Suprapubic skin (tissue), 4 donors: Measurements from ENCODE around the gene ABCC1. TPM values are rescaled to one million over a fixed set of nuclear protein-coding genes. Genes with fewer than 3 reads are reported as not detected.

Experiments used
- DNase-seq, 2 donors: peaks; one replicate each; pipeline ENCODE4 v3.0.0-alpha.2; 2019; ENCODE audit warnings: low spot score in 2 of 2
- H3K27ac ChIP-seq: fragments of 200-600 bp; sonication (generic); one replicate; pipeline ENCODE4 v1.5.1; 2019
- H3K27me3 ChIP-seq: fragments of 200-600 bp; sonication (generic); one replicate; pipeline ENCODE4 v1.5.1; 2019
- H3K36me3 ChIP-seq: fragments of 200-600 bp; sonication (generic); one replicate; pipeline ENCODE4 v1.5.1; 2019
- H3K4me1 ChIP-seq: fragments of 200-600 bp; sonication (generic); one replicate; pipeline ENCODE4 v1.5.1; 2019
- H3K4me3 ChIP-seq: fragments of 200-600 bp; sonication (generic); one replicate; pipeline ENCODE4 v1.5.1; 2019; ENCODE audit warnings: mild to moderate bottlenecking
- H3K9me3 ChIP-seq: fragments of 200-600 bp; sonication (generic); one replicate; pipeline ENCODE4 v1.5.1; 2019
- EP300 ChIP-seq: sonication (generic); formaldehyde crosslinking; IDR thresholded peaks from one replicate; pipeline ENCODE4 v1.6.1; 2017; ENCODE audit warnings: antibody characterized with exemption
- POLR2A ChIP-seq, 2 donors: fragments of 450-650 bp; IDR thresholded peaks; one replicate each; pipeline ENCODE4 v1.6.1; 2017; ENCODE audit warnings: antibody characterized with exemption in 2 of 2, mild to moderate bottlenecking in 2 of 2, moderate library complexity in 2 of 2
- POLR2AphosphoS5 ChIP-seq, 3 donors: sonication (generic); formaldehyde crosslinking; IDR thresholded peaks; one replicate each; pipeline ENCODE4 v1.6.1; 2017; ENCODE audit warnings: antibody characterized with exemption in 3 of 3
- WGBS: methylation state at CpG from one replicate; pipeline ENCODE4 v1.1.5; 2018; 5-methylcytosine and 5-hydroxymethylcytosine counted together
- total RNA-seq, 4 donors: library from RNA; depleted of rRNA; stranded (reverse); fragments of >200 nt; gene quantifications; one replicate each; pipeline ENCODE4 v1.1.0, GENCODE V29; 2016
- TF ChIP-seq, protein P1 (sequence below), 2 donors: fragments of 200-600 bp in 1 of 2; fragments of 450-650 bp in 1 of 2; sonication (generic) in 1 of 2; IDR thresholded peaks; one replicate each; pipeline ENCODE4 v1.5.1; 2016 to 2019; ENCODE audit warnings: antibody characterized with exemption in 2 of 2, mild to moderate bottlenecking in 1 of 2, moderate library complexity in 1 of 2

The ABCC1 gene
- total RNA-seq, 4 donors from 2014 or later: 22.1 to 37.4 (median 27.2) TPM

DNA sequence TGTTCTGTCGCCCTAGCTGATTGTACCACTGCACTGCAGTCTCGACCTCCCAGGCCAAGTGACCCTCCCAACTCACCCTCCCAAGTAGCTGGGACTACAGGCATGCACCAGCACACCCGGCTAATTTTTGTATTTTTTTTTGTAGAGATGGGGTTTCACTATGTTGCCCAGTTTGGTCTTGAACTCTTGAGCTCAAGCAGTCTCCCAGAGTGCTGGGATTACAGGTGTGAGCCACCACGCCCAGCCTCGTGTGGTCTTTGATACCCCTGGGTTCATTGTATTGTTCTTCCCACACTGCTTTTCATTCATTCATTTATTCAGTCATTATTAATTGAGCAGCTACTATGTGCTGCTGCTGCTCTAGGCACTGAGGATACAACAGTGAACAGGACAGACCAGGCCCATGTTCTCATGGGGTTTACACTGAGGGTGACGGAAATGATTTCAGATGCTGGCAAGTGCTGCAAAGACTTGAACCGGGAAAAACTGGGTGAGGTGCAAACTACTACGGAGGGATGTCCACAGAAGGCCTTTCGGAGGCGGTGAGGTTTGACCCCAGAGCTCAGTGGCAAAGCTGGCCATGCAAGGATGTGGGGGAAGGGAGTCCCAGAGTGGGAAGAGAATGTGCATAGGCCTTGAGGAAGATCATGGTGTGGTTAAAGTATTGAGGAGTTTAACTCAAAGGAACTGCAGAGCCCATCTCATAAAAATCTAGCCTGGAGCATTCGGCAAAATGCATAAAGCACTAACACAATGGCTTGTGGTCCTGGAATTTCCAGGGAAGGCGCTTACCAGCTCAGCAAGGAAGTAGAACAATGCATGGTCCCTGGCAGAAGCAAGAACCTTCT, 10.9 kb downstream of the ABCC1 start:
- H3K9me3 ChIP-seq: no peaks in the 10 kb centered on the region
- 86% methylated on average over 12 of the region's 12 CpGs for WGBS

DNA sequence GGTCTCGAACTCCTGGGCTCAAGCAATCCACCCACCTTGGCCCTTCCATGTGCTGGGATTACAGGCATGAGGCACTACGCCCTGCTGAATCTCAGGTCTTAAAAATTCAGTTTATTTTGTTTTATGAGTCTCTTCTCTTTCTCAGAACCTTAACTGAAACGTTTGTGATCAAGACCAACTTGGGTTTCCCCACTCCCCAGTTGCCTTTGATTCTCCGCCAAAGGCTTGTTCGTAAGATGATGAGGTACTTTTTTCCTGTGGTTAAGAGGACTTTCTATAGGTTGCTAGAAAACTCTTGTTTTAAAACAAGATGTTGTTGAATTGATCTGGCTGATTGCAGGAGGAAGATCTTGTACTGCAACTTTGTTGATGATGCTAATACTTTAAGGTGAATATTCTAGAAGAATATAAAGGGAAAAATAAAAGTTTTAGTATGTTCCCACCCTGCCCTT, 11.7 kb downstream of the ABCC1 start:
- no peak for TF ChIP-seq EP300
- TF ChIP-seq, protein P1, sequence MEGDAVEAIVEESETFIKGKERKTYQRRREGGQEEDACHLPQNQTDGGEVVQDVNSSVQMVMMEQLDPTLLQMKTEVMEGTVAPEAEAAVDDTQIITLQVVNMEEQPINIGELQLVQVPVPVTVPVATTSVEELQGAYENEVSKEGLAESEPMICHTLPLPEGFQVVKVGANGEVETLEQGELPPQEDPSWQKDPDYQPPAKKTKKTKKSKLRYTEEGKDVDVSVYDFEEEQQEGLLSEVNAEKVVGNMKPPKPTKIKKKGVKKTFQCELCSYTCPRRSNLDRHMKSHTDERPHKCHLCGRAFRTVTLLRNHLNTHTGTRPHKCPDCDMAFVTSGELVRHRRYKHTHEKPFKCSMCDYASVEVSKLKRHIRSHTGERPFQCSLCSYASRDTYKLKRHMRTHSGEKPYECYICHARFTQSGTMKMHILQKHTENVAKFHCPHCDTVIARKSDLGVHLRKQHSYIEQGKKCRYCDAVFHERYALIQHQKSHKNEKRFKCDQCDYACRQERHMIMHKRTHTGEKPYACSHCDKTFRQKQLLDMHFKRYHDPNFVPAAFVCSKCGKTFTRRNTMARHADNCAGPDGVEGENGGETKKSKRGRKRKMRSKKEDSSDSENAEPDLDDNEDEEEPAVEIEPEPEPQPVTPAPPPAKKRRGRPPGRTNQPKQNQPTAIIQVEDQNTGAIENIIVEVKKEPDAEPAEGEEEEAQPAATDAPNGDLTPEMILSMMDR (IDR thresholded peaks at IDR 0.05): no peak
- TF ChIP-seq POLR2AphosphoS5 (IDR thresholded peaks at IDR 0.05): no peak
- no peak for TF ChIP-seq POLR2A (IDR thresholded peaks at IDR 0.05)
- H3K4me1 ChIP-seq: peaks cover 23% of the 10 kb centered on the region
- no peak overlapping the region for H3K27ac ChIP-seq
- H3K4me3 ChIP-seq: no peak overlapping the region
- no peaks in the 10 kb centered on the region for H3K36me3 ChIP-seq
- H3K27me3 ChIP-seq: no peaks in the 10 kb centered on the region
- 44% methylated on average over 5 of the region's 5 CpGs for WGBS
- DNase-seq: no peak
- H3K9me3 ChIP-seq: no peaks in the 10 kb centered on the region

More for the DNA sequence above, 10.9 kb downstream of the ABCC1 start:
- Histone ChIP-seq H3K4me1 (peaks cover 23% of the 10 kb centered on the region), H3K36me3 (no peaks in the 10 kb centered on the region), H3K4me3 (no peak overlapping the region), H3K27ac (no peak overlapping the region), H3K27me3 (no peaks in the 10 kb centered on the region)
- DNase-seq: no peak
- no peak for TF ChIP-seq POLR2AphosphoS5 (IDR thresholded peaks at IDR 0.05)
- TF ChIP-seq EP300: no peak
- TF ChIP-seq POLR2A (IDR thresholded peaks at IDR 0.05): no peak
- TF ChIP-seq, protein P1 (IDR thresholded peaks at IDR 0.05): no peak

DNA sequence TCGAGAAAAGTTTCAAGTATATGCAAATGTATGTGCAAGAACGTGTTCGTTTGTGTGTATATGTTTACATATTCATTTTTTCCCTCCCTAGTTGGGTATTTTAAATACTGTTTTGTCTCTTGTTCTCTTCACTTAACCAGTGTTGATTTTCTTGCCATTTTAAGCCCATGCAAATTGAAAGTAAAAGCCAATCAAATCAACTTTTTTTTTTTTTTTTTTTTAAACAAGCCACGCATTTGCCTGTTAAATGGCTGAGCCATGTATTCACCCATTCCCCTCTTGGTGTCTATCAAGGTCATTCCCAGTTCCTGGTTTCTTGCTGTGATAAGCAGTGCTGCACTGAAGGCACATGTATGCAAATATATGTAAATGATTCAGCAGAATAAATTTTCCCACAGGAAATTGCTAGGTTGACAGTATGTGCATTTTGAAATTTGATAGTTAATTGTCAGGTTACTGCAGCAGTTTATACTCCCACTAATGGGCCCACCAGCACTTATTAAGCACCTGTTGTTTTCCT, 12.2 kb downstream of the ABCC1 start:
- H3K9me3 ChIP-seq: no peaks in the 10 kb centered on the region
- H3K36me3 ChIP-seq: no peaks in the 10 kb centered on the region
- DNase-seq: no peak
- H3K4me1 ChIP-seq: peaks cover 23% of the 10 kb centered on the region
- H3K27me3 ChIP-seq: no peaks in the 10 kb centered on the region
- WGBS: 69% methylated on average over 4 of the region's 4 CpGs
- TF ChIP-seq, protein P1 (IDR thresholded peaks at IDR 0.05): no peak
- TF ChIP-seq POLR2A (IDR thresholded peaks at IDR 0.05): no peak
- TF ChIP-seq POLR2AphosphoS5 (IDR thresholded peaks at IDR 0.05): no peak
- no peak for TF ChIP-seq EP300
- no peak overlapping the region for H3K27ac ChIP-seq
- no peak overlapping the region for H3K4me3 ChIP-seq

DNA sequence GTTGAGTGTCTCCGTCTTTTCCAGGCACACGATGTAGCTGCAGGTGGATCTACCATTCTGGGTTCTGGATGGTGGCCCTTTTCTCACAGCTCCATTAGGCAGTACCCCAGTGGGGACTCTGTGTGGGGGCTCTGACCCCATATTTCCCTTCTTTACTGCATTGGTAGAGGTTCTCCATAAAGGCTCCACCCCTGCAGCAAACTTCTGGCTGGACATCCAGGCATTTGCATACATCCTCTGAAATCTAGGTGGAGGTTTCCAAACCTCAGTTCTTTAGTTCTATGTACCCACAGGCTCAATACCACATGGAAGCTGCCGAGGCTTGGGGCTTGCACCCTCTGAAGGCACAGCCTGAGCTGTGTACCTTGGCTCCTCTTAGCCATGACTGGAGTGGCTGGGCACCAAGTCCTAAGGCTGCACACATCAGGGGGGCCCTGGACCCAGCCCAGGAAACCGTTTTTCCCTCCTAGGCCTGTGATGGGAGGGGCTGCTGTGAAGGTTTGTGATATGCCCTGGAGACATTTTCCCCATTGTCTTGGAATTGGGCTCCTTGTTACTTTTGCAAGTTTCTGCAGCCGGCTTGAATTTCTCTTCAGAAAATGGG, 14.0 kb downstream of the ABCC1 start:
- no peak for DNase-seq
- WGBS: 60% methylated on average over 5 of the region's 5 CpGs
- no peak overlapping the region for H3K4me3 ChIP-seq
- no peak for TF ChIP-seq EP300
- peaks cover 27% of the 10 kb centered on the region for H3K4me1 ChIP-seq
- H3K27ac ChIP-seq: no peak overlapping the region
- H3K36me3 ChIP-seq: no peaks in the 10 kb centered on the region
- no peaks in the 10 kb centered on the region for H3K9me3 ChIP-seq
- no peaks in the 10 kb centered on the region for H3K27me3 ChIP-seq

DNA sequence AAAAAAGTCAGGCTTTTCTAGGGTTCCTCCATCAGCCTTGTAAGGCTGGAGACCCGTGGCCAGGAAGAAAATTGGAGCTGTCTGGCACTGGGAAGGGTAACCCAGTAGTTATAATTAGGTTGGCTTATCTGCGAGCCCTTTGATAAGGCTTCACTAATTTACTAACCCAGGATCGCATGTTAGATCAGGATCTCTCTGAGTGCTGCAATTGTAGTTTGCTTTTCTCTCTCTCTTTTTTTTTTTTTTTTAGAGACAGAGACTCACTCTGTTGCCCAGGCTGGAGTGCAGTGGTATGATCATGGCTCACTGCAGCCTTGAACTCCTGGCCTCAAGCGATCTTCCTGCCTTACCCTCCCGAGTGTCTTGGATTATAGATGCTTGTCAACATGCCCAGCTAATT, 17.0 kb downstream of the ABCC1 start:
- Histone ChIP-seq H3K36me3 (no peaks in the 10 kb centered on the region), H3K27ac (no peak overlapping the region), H3K27me3 (no peaks in the 10 kb centered on the region), H3K4me1 (peaks cover 18% of the 10 kb centered on the region), H3K4me3 (no peak overlapping the region), H3K9me3 (no peaks in the 10 kb centered on the region)
- DNase-seq: no peak
- WGBS: 70% methylated on average over 5 of the region's 5 CpGs
- TF ChIP-seq, protein P1 (IDR thresholded peaks at IDR 0.05): no peak
- TF ChIP-seq EP300 (no peak), POLR2AphosphoS5 (IDR thresholded peaks at IDR 0.05) (no peak), POLR2A (IDR thresholded peaks at IDR 0.05) (no peak)
